Adipose tissue (tissue), 3 donors: ENCODE results near the gene RAB2B. TPM values are rescaled to one million over a fixed set of nuclear protein-coding genes. Genes with fewer than 3 reads are reported as not detected.

Experiments
- H3K27ac ChIP-seq: one replicate; pipeline ENCODE4 v1.5.1; 2013; ENCODE audit warnings: low read depth, low read length
- WGBS, 3 donors: extraction: QIAGEN DNeasy Blood & Tissue Kit; methylation state at CpG; one replicate each; pipeline ENCODE4 v1.1.7; 2013; 5-methylcytosine and 5-hydroxymethylcytosine counted together
- polyA plus RNA-seq, 3 donors: library from polyadenylated mRNA; stranded (reverse); fragments of 200-250 nt; gene quantifications; one replicate each; pipeline ENCODE4 v1.2.3, GENCODE V29; 2013
- donor health status: healthy with polysubstance abuse.
- donor health status: Bipolar disorder and iron deficiency.
- donor health status: healthy.

RAB2B gene
- polyA plus RNA-seq, 3 donors: 5.5 to 17.5 (median 15.3) TPM

- 43 to 93% (median 92%) methylated on average over 4 of the region's 4 CpGs for WGBS, 3 donors
Measured at GRCh38 chr14:21428930-21429329, 47.8 kb downstream of the RAB2B start.

GRCh38 chr14:21426692-21427091, 50.1 kb downstream of the RAB2B start:
- WGBS, 3 donors: 84 to 92% (median 88%) methylated on average over 1 of the region's 1 CpG
- H3K27ac ChIP-seq: no peak overlapping the region

More at GRCh38 chr14:21428930-21429329, 47.8 kb downstream of the RAB2B start:
- no peak overlapping the region for H3K27ac ChIP-seq

GRCh38 chr14:21419528-21419927, 57.2 kb downstream of the RAB2B start:
- 85 to 95% (median 93%) methylated on average over 5 of the region's 5 CpGs for WGBS, 3 donors

GRCh38 chr14:21415329-21415728, 61.4 kb downstream of the RAB2B start:
- H3K27ac ChIP-seq: no peak overlapping the region
- 95 to 98% (median 95%) methylated on average over 4 of the region's 4 CpGs for WGBS, 3 donors

More at GRCh38 chr14:21419528-21419927, 57.2 kb downstream of the RAB2B start:
- no peak overlapping the region for H3K27ac ChIP-seq

GRCh38 chr14:21414137-21414631, 62.6 kb downstream of the RAB2B start:
- WGBS, 3 donors: 89 to 100% (median 95%) methylated on average over 1 of the region's 1 CpG

More at GRCh38 chr14:21414137-21414631, 62.6 kb downstream of the RAB2B start:
- H3K27ac ChIP-seq: no peak overlapping the region

Other genes with a start within 250 kb of the RAB2B start
- 100 to 1,000 TPM; 263 to 524 (median 375) TPM for gene HNRNPC, start 207.5 kb downstream of the RAB2B start, polyA plus RNA-seq
- under 1 TPM; 0.07 to 0.45 (median 0.15) TPM for gene RPGRIP1, start 196.9 kb downstream of the RAB2B start, polyA plus RNA-seq
- 10 to 100 TPM; 20.4 to 53.6 (median 43.4) TPM for gene SUPT16H, start 92.9 kb downstream of the RAB2B start, polyA plus RNA-seq
- gene CHD8, start 20.8 kb downstream of the RAB2B start, polyA plus RNA-seq: 10 to 100 TPM; 11.5 to 21.1 (median 20.7) TPM
- 10 to 100 TPM; 19.3 to 44.7 (median 23.2) TPM for gene TOX4, start 236 bp upstream of the RAB2B start, polyA plus RNA-seq
- gene METTL3, start 34.4 kb upstream of the RAB2B start, polyA plus RNA-seq: 10 to 100 TPM; 22.7 to 29.5 (median 27.4) TPM
- 1 to 10 TPM; 1.1 to 6.6 (median 2.0) TPM for gene SALL2, start 49.4 kb upstream of the RAB2B start, polyA plus RNA-seq
- gene OR10G3, start 103.1 kb upstream of the RAB2B start, polyA plus RNA-seq: under 1 TPM in 1 of 3 donors, not detected in 2; 0.22 TPM
- not detected for gene OR10G2, start 158.0 kb upstream of the RAB2B start, polyA plus RNA-seq
- not detected for gene OR4E2, start 176.9 kb upstream of the RAB2B start, polyA plus RNA-seq
- not detected for gene OR4E1, start 196.9 kb upstream of the RAB2B start, polyA plus RNA-seq